ENCODE data around the gene PRDX5. TPM values are rescaled to one million over a fixed set of nuclear protein-coding genes. Genes with fewer than 3 reads are reported as not detected.

PRDX5 gene
- total and polyA plus RNA-seq, 9 of the 15 experiments (the other 6 are each of a cell fraction or from before 2014, with no cell fraction given): 40.8 to 327 (median 204) TPM

GRCh38 chr11:64343767-64344559, 26.0 kb downstream of the PRDX5 start:
- no peaks in the 10 kb centered on the region for H3K9me1 ChIP-seq (ENCODE audit: control insufficient read depth, insufficient read depth, low read length)
- in situ Hi-C loops (cut with MboI) (no loop called here), intact Hi-C loops (cut with micrococcal nuclease) (loop anchor here (2.0 kb wide), 1 partner anchor 39 kb away; the partner anchor contains the start of gene ESRRA)
- H3K9ac ChIP-seq (ENCODE audit: insufficient read depth in 1 of 2, low read depth in 2 of 2, low read length in 2 of 2): peak overlapping the region in 1 of 2 experiments; percentile 69; a peak in 2 of 4 replicates
- no peak for FAIRE-seq
- H3K27me3 ChIP-seq (ENCODE audit: control insufficient read depth in 2 of 2, insufficient read depth in 2 of 2, low read length in 2 of 2): no peaks in the 10 kb centered on the region
- peak in 2 of 4 experiments; percentile 58 to 68 for DNase-seq (ENCODE audit: extremely low read depth in 1 of 4, low spot score in 3 of 4)
- no peaks in the 10 kb centered on the region for H3K9me3 ChIP-seq (replicated peaks; ENCODE audit: control insufficient read depth, insufficient read depth, low read depth, low read length)
- H3K4me2 ChIP-seq (ENCODE audit: insufficient read depth, low read length): no peak overlapping the region
- no peak overlapping the region for H3K4me3 ChIP-seq
- 55% methylated on average over 11 of the region's 18 CpGs for WGBS (ENCODE audit: insufficient coverage, low coverage, missing lambda C conversion rate)
- H3K27ac ChIP-seq (ENCODE audit: extremely low read depth, low read depth, low read length): no peak overlapping the region
- H2AFZ ChIP-seq (ENCODE audit: low read depth, low read length): no peak overlapping the region
- peaks cover 18 to 65% of the 10 kb centered on the region in 2 experiments; a peak in 4 of 5 replicates for H3K4me1 ChIP-seq (replicated peaks in 1 of 2; ENCODE audit: control insufficient read depth in 2 of 2, insufficient read depth in 2 of 2, low read length in 2 of 2)
- H4K20me1 ChIP-seq (replicated peaks; ENCODE audit: control insufficient read depth, insufficient read depth, low read length): no peaks in the 10 kb centered on the region; the same call in 1 of the 2 replicates
- ATAC-seq: peak; percentile 42
- no peaks in the 10 kb centered on the region for H3K79me2 ChIP-seq (ENCODE audit: control insufficient read depth, insufficient read depth, low read length)
- no peaks in the 10 kb centered on the region for H3K36me3 ChIP-seq (ENCODE audit: control insufficient read depth, insufficient read depth, low read length)
- ChIA-PET CTCF (ENCODE audit: low intra/inter-chr PET ratio) (interaction anchor here (0.5 to 2.0 kb wide), 2 partner anchors 26 to 138 kb away, joined by 3 to 8 read pairs; partner anchors contain the start of genes PRDX5 and TRMT112), POLR2A (no interaction called here)
- no TSS peak for BruUV-seq (replicated peaks)
- TF ChIP-seq ZNF274 (IDR thresholded peaks at IDR 0.05; ENCODE audit: borderline replicate concordance, low read depth, low read length) (no peak), ZNF764 (CRISPR knock-in tag; IDR thresholded peaks at IDR 0.05; ENCODE audit: low read depth) (no peak), CTBP1 (IDR thresholded peaks at IDR 0.05; ENCODE audit: borderline replicate concordance) (0 out of 2 replicates have a peak, but pooled peaks have one; percentile 25), TAF9B (IDR thresholded peaks at IDR 0.05; ENCODE audit: partially characterized antibody) (no peak), TBL1XR1 (IDR thresholded peaks at IDR 0.05; ENCODE audit: low read length in 2 of 2) (no peak), NUFIP1 (IDR thresholded peaks at IDR 0.05; ENCODE audit: partially characterized antibody) (no peak), REST (IDR thresholded peaks at IDR 0.05; ENCODE audit: borderline replicate concordance) (peak; percentile 66), REST (CRISPR knock-in tag; IDR thresholded peaks at IDR 0.05; ENCODE audit: low read depth) (no peak), CEBPB (tag; IDR thresholded peaks at IDR 0.05) (no peak), ZNF830 (CRISPR knock-in tag; IDR thresholded peaks at IDR 0.05) (no peak)
